ENCODE results near the gene CYTH2.

DNA sequence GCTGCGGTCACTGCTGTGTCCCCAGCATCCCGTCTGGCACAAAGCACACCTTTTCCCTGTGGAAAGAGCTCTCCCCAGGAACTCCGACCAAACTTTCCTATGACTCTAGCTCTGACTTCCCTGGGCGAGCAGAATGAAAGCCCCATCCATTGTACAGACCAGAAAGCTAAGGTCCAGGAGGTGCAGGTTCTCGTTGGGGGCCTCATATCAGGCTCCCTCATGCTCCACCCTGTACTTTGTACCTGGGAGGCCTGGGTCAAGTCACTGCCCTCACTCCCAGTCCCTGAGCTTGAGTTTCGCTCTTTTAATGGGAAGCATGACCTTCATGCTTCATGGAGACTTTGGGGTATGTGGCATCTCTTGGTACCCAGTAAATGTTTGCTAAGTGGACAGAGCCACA, 18.4 kb downstream of the CYTH2 start:
- TF ChIP-seq, protein P1, sequence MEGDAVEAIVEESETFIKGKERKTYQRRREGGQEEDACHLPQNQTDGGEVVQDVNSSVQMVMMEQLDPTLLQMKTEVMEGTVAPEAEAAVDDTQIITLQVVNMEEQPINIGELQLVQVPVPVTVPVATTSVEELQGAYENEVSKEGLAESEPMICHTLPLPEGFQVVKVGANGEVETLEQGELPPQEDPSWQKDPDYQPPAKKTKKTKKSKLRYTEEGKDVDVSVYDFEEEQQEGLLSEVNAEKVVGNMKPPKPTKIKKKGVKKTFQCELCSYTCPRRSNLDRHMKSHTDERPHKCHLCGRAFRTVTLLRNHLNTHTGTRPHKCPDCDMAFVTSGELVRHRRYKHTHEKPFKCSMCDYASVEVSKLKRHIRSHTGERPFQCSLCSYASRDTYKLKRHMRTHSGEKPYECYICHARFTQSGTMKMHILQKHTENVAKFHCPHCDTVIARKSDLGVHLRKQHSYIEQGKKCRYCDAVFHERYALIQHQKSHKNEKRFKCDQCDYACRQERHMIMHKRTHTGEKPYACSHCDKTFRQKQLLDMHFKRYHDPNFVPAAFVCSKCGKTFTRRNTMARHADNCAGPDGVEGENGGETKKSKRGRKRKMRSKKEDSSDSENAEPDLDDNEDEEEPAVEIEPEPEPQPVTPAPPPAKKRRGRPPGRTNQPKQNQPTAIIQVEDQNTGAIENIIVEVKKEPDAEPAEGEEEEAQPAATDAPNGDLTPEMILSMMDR (IDR thresholded peaks at IDR 0.05; ENCODE audit: insufficient read depth, low read length) = no peak
- TF ChIP-seq, protein P2, sequence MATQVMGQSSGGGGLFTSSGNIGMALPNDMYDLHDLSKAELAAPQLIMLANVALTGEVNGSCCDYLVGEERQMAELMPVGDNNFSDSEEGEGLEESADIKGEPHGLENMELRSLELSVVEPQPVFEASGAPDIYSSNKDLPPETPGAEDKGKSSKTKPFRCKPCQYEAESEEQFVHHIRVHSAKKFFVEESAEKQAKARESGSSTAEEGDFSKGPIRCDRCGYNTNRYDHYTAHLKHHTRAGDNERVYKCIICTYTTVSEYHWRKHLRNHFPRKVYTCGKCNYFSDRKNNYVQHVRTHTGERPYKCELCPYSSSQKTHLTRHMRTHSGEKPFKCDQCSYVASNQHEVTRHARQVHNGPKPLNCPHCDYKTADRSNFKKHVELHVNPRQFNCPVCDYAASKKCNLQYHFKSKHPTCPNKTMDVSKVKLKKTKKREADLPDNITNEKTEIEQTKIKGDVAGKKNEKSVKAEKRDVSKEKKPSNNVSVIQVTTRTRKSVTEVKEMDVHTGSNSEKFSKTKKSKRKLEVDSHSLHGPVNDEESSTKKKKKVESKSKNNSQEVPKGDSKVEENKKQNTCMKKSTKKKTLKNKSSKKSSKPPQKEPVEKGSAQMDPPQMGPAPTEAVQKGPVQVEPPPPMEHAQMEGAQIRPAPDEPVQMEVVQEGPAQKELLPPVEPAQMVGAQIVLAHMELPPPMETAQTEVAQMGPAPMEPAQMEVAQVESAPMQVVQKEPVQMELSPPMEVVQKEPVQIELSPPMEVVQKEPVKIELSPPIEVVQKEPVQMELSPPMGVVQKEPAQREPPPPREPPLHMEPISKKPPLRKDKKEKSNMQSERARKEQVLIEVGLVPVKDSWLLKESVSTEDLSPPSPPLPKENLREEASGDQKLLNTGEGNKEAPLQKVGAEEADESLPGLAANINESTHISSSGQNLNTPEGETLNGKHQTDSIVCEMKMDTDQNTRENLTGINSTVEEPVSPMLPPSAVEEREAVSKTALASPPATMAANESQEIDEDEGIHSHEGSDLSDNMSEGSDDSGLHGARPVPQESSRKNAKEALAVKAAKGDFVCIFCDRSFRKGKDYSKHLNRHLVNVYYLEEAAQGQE (IDR thresholded peaks at IDR 0.05; ENCODE audit: insufficient replicate concordance, low read depth) = no peak
